BJ (cell line): Measurements from ENCODE around the gene SPG21. TPM values are rescaled to one million over a fixed set of nuclear protein-coding genes. Genes with fewer than 3 reads are reported as not detected.

ENCODE experiments used
- CTCF ChIA-PET: fragments of 350-600 bp; formaldehyde crosslinking; extraction: SDS; loops from one replicate; lab custom pipeline; 2021; ENCODE audit warnings: antibody characterized with exemption, inconsistent platforms; lab: Yijun Ruan, JAX
- POLR2A ChIA-PET: fragments of 300-600 bp; sonication (Branson Sonifier 250); formaldehyde crosslinking; extraction: SDS; loops from one replicate; lab custom pipeline; 2021; ENCODE audit warnings: antibody characterized with exemption; lab: Charles Lee
- DNase-seq: peaks from one replicate; pipeline ENCODE4 v3.0.0-alpha.2; 2011; ENCODE audit warnings: low read depth
- H3K27me3 ChIP-seq: 2 replicates; pipeline ENCODE4 v1.6.0; 2011; ENCODE audit warnings: low read length; ENCODE audit not compliant: control insufficient read depth, insufficient read depth
- H3K36me3 ChIP-seq: 2 replicates; pipeline ENCODE4 v1.5.1; 2011; ENCODE audit warnings: low read length; ENCODE audit not compliant: control insufficient read depth, insufficient read depth
- H3K4me3 ChIP-seq: 2 replicates; pipeline ENCODE4 v1.5.1; 2011; ENCODE audit warnings: low read depth, mild to moderate bottlenecking, control low read depth, low read length
- polyA plus RNA-seq: library from polyadenylated mRNA; depleted of rRNA; stranded (reverse); fragments of >200 nt; gene quantifications from 2 replicates; pipeline ENCODE4 v1.2.3, GENCODE V29; 2011
- TF ChIP-seq, protein P1 (sequence below): IDR thresholded peaks from 2 replicates; pipeline ENCODE4 v1.5.1; 2011; ENCODE audit warnings: low read depth, mild to moderate bottlenecking, control low read depth, inconsistent platforms, low read length, moderate library complexity; ENCODE audit not compliant: insufficient read depth

SPG21 gene
- polyA plus RNA-seq, 1 experiment = 54.7 TPM

DNA sequence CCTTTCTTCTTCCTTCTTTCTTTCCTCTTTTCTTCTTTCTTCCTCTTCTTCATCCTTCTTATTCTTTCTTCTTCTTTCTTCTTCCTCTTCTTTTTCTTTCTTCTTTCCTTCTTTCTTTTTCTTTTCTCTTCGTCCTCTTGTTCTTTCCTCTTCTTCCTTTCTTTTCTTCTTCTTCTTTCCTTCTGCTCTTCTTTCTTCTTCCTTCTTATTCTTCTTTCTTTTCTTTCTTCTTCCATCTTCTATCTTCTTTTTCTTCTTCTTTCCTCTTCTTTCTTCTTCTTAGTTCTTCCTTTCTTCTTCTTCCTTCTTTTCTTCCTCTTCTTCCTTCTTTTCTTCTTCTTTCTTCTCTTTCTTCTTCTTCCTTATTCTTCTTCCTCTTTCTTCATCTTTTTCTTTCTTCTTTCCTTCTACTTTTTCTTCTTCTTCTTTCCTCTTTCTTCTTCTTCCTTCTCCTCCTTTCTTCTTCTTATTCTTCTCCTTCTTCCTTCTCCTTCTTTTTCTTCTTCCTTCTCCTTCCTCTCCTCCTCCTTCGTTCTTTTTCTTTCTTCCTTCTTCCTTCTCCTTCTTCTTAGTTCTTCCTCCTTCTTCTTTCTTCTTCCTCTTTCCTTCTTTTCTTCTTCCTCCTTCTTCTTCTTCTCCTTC, 37.8 kb downstream of the SPG21 start:
- TF ChIP-seq, protein P1, sequence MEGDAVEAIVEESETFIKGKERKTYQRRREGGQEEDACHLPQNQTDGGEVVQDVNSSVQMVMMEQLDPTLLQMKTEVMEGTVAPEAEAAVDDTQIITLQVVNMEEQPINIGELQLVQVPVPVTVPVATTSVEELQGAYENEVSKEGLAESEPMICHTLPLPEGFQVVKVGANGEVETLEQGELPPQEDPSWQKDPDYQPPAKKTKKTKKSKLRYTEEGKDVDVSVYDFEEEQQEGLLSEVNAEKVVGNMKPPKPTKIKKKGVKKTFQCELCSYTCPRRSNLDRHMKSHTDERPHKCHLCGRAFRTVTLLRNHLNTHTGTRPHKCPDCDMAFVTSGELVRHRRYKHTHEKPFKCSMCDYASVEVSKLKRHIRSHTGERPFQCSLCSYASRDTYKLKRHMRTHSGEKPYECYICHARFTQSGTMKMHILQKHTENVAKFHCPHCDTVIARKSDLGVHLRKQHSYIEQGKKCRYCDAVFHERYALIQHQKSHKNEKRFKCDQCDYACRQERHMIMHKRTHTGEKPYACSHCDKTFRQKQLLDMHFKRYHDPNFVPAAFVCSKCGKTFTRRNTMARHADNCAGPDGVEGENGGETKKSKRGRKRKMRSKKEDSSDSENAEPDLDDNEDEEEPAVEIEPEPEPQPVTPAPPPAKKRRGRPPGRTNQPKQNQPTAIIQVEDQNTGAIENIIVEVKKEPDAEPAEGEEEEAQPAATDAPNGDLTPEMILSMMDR = no peak
- peaks cover 3% of the 10 kb centered on the region; the same call in 1 of the 2 replicates for H3K36me3 ChIP-seq
- no peak for DNase-seq
- no peak overlapping the region for H3K4me3 ChIP-seq
- CTCF ChIA-PET = no interaction called here
- H3K27me3 ChIP-seq = no peaks in the 10 kb centered on the region
- POLR2A ChIA-PET = no interaction called here

DNA sequence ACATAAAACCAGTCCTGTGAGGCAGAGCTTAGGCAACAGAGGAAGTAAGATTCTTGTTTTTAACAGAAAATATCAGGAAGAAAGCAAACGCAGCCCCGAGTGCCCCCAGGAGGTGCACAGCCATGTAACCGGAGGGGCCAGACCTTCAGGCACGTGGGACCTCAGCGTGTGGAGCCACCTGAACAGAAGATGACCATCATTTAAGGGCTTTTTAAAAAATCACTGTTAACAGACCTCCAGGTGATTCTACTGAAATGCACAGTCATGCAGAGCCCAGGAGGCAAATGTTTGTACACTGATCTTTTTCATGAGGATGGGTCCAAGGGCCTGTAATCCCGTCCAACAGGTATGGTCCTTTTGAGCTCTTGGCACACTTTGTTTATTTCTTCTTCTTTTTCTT, 38.8 kb downstream of the SPG21 start:
- TF ChIP-seq, protein P1 = no peak
- ChIA-PET POLR2A (no interaction called here), CTCF (no interaction called here)
- no peak for DNase-seq
- Histone ChIP-seq H3K36me3 (peaks cover 3% of the 10 kb centered on the region; the same call in 1 of the 2 replicates), H3K27me3 (no peaks in the 10 kb centered on the region), H3K4me3 (no peak overlapping the region)

DNA sequence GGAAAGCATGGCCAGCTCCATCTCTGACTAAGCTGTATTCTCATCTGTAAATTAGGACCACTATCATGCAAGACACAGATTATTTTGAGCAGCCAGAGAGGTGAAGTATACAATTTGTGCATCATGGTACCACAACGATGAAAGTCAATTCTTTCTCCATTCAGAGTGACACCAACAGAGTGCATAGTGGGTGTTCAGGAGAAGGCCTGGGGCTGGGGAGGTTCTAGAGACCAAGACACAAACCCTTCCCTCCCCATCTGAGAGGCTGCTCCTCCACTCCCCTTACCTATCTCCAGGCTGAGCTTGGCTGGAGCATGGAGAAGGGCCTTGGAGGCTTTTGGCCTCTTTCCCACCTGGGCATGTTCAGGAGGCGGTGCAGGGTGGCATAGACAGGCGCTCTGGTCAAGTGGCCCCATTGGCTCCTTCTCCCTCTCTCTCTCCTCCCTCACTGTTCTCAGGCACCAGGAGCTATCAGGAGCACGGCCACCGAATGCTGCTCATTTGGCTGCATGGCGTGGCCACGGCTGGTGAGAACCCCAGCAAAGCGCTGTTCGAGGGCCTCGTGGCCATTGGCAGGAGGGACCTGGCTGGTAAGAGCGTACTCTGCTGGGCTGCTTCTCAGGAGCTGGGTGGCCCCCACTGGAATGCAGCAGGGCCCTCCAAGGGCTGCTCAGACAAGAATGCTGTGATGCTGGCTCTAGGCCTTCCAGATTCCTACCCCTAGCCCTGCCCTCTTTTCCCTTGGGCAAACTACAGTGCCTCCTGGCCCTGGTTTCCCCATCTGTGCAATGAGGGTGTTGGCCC, 40.1 kb downstream of the SPG21 start:
- POLR2A ChIA-PET = no interaction called here
- CTCF ChIA-PET = no interaction called here
- no peaks in the 10 kb centered on the region for H3K27me3 ChIP-seq
- H3K36me3 ChIP-seq = no peaks in the 10 kb centered on the region
- H3K4me3 ChIP-seq = no peak overlapping the region
- TF ChIP-seq, protein P1 = no peak
- DNase-seq = no peak

DNA sequence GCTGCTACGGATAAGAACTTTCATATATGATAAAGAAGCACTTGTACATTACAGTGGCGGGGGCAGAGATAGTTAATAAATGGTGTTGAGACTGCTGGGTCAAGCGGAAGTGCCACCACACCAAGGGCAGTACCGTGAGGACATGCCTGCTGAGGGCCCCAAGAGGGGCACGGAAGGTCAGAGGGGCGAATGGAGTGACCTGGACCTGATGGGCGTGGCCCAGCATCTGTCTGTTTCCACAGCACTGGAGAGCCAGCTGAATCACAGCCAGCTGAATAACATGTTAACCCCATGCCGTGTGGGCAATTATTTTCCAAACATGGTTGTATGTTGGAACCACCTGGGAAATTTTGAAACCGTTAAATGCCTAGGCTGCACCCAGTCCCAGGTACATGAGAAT, 40.8 kb downstream of the SPG21 start:
- DNase-seq = no peak
- Histone ChIP-seq H3K36me3 (no peaks in the 10 kb centered on the region), H3K27me3 (no peaks in the 10 kb centered on the region), H3K4me3 (no peak overlapping the region)
- ChIA-PET POLR2A (no interaction called here), CTCF (no interaction called here)
- TF ChIP-seq, protein P1 = no peak

DNA sequence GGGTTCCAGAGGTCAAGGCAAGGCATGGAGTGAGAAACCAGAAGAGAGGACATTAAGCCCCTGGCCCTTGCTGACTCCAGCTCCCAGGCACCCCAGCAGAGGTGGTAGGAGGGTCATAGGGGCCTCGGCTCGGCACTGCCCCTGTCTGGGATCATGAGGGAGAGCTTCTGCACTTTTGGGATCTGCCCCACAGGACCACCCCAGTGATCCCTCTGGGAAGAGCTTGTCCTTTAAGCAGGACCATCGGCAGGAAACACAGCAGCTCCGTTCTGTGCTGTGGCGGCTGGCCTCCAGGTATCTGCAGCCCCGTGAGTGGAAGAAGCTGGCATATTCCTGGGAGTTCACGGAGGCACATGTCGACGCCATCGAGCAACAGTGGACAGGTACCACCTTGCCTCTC, 42.5 kb downstream of the SPG21 start:
- TF ChIP-seq, protein P1 = no peak
- POLR2A ChIA-PET = no interaction called here
- CTCF ChIA-PET = interaction anchor here (0.5 to 1.7 kb wide), 5 partner anchors 14 to 346 kb away, joined by 3 read pairs; no protein-coding TSS in a partner anchor
- no peak overlapping the region for H3K4me3 ChIP-seq
- no peaks in the 10 kb centered on the region for H3K36me3 ChIP-seq
- H3K27me3 ChIP-seq = no peaks in the 10 kb centered on the region
- DNase-seq = no peak
